ENCODE results near the gene RBM7. TPM values are rescaled to one million over a fixed set of nuclear protein-coding genes. Genes with fewer than 3 reads are reported as not detected.

RBM7 gene
- total RNA-seq, 2 experiments from 2014 or later = 21.3 to 26.3 TPM

DNA sequence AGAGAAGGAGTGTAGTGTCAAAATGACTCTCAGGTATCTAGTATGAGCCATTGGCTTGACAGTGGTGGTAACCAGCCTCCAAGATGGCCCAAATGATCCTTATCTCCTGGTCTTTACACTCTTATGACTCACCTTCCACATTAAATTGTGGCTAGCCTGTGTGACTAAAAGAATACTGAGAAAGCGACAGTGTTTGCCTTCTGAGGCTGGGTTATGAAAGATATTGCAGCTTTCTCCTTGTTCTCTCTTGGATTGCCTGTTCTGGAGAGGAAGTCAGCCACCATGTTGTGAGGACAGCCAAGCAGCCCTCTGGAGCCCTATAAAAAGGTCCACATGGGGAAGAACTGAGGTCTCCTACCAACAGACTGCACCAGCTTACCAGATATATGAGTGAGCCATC is 16.0 kb upstream of the RBM7 start:
- Histone ChIP-seq H3K4me3 (ENCODE audit: low read depth, low read length, poor library complexity, severe bottlenecking) (no peak overlapping the region), H3K9me3 (ENCODE audit: low read length) (no peaks in the 10 kb centered on the region), H3K79me2 (ENCODE audit: insufficient read depth, low read depth, low read length) (no peaks in the 10 kb centered on the region), H3K4me1 (ENCODE audit: insufficient read depth, low read length, poor library complexity, severe bottlenecking) (no peaks in the 10 kb centered on the region), H3K4me2 (ENCODE audit: low read length) (no peak overlapping the region), H3K9me2 (ENCODE audit: insufficient read depth, low read length) (no peaks in the 10 kb centered on the region), H3K36me3 (ENCODE audit: insufficient read depth, low read length) (no peaks in the 10 kb centered on the region), H4K20me1 (ENCODE audit: insufficient read depth, low read length) (no peaks in the 10 kb centered on the region), H3K27ac (ENCODE audit: low read depth, low read length, poor library complexity, severe bottlenecking) (no peak overlapping the region), H2AFZ (ENCODE audit: low read length) (no peak overlapping the region)
- CTCF ChIA-PET (ENCODE audit: unreplicated experiment) = no interaction called here
- no peak for DNase-seq (ENCODE audit: low spot score)
- intact Hi-C loops (cut with micrococcal nuclease; ENCODE audit: unreplicated experiment) = no loop called here
- no peak for TF ChIP-seq EZH2phosphoT487 (IDR thresholded peaks at IDR 0.05; ENCODE audit: borderline replicate concordance, low read depth, low read length)
- TF ChIP-seq, protein P1, sequence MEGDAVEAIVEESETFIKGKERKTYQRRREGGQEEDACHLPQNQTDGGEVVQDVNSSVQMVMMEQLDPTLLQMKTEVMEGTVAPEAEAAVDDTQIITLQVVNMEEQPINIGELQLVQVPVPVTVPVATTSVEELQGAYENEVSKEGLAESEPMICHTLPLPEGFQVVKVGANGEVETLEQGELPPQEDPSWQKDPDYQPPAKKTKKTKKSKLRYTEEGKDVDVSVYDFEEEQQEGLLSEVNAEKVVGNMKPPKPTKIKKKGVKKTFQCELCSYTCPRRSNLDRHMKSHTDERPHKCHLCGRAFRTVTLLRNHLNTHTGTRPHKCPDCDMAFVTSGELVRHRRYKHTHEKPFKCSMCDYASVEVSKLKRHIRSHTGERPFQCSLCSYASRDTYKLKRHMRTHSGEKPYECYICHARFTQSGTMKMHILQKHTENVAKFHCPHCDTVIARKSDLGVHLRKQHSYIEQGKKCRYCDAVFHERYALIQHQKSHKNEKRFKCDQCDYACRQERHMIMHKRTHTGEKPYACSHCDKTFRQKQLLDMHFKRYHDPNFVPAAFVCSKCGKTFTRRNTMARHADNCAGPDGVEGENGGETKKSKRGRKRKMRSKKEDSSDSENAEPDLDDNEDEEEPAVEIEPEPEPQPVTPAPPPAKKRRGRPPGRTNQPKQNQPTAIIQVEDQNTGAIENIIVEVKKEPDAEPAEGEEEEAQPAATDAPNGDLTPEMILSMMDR (conservative IDR thresholded peaks at IDR 0.05; ENCODE audit: low read length) = no peak
- BruUV-seq (replicated peaks) = no TSS peak
- POLR2A ChIA-PET = no interaction called here

DNA sequence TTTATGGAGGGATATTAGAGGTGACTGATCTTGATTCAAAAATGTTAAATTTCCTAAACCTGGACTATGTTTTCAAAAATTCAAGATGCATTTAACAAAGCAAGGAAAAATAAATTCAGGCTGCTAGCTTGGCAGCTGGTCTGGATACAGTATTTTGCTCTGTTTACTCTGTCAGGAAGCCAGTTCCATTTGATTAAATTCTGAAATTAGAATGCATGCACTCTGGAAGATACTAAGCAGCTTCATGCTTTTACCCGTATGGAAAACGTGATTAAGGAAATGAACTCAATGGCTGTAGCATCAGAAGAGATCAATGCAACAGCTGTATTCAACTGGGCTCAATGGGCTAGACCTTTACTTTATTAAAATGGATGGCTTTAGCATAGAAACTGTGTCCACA is 14.3 kb upstream of the RBM7 start:
- BruUV-seq (replicated peaks) = no TSS peak
- POLR2A ChIA-PET = interaction anchor here (0.6 kb wide), 1 partner anchor 1150 kb away, joined by 5 read pairs; no protein-coding TSS in a partner anchor
- no peaks in the 10 kb centered on the region for H3K36me3 ChIP-seq (ENCODE audit: insufficient read depth, low read length)

DNA sequence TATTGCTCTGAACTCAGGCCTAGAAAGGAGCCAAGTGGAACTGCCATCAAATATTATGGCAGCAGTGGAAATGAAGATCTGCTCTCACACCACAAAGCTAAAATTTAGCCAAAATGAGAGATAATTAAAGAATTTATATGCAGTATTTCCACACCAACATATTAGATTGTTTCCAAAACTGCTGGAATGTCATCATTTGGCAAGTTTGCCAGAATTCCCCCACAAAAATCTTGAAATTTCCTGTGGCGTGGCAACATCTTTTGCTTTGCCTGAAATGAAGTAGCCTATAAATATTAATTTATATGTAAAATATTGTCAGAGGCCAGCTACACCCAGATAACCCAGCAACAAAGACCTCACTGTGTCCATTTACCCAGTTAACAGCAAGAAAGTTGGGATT is 13.9 kb upstream of the RBM7 start:
- H3K4me2 ChIP-seq (ENCODE audit: low read length) = no peak overlapping the region
- CTCF ChIA-PET (ENCODE audit: unreplicated experiment) = interaction anchor here (0.5 kb wide), 1 partner anchor 9 kb away, joined by 3 read pairs; no protein-coding TSS in a partner anchor
- H3K4me1 ChIP-seq (ENCODE audit: insufficient read depth, low read length, poor library complexity, severe bottlenecking) = no peaks in the 10 kb centered on the region
- no peaks in the 10 kb centered on the region for H3K9me2 ChIP-seq (ENCODE audit: insufficient read depth, low read length)
- H3K36me3 ChIP-seq (ENCODE audit: insufficient read depth, low read length) = no peaks in the 10 kb centered on the region
- no TSS peak for BruUV-seq (replicated peaks)
- H3K79me2 ChIP-seq (ENCODE audit: insufficient read depth, low read depth, low read length) = no peaks in the 10 kb centered on the region
- no peak overlapping the region for H2AFZ ChIP-seq (ENCODE audit: low read length)
- no peak overlapping the region for H3K27ac ChIP-seq (ENCODE audit: low read depth, low read length, poor library complexity, severe bottlenecking)
- TF ChIP-seq, protein P1 (conservative IDR thresholded peaks at IDR 0.05; ENCODE audit: low read length) = no peak
- no peak for TF ChIP-seq EZH2phosphoT487 (IDR thresholded peaks at IDR 0.05; ENCODE audit: borderline replicate concordance, low read depth, low read length)
- no peak overlapping the region for H3K4me3 ChIP-seq (ENCODE audit: low read depth, low read length, poor library complexity, severe bottlenecking)
- no peak for DNase-seq (ENCODE audit: low spot score)
- POLR2A ChIA-PET = interaction anchor here (0.6 to 1.0 kb wide), 2 partner anchors 16 to 1149 kb away, joined by 3 to 5 read pairs; no protein-coding TSS in a partner anchor
- no peaks in the 10 kb centered on the region for H3K9me3 ChIP-seq (ENCODE audit: low read length)
- H4K20me1 ChIP-seq (ENCODE audit: insufficient read depth, low read length) = no peaks in the 10 kb centered on the region
- intact Hi-C loops (cut with micrococcal nuclease; ENCODE audit: unreplicated experiment) = no loop called here

More for the DNA sequence above, 14.3 kb upstream of the RBM7 start:
- H3K9me2 ChIP-seq (ENCODE audit: insufficient read depth, low read length) = no peaks in the 10 kb centered on the region
- no peak overlapping the region for H3K4me2 ChIP-seq (ENCODE audit: low read length)
- TF ChIP-seq, protein P1 (conservative IDR thresholded peaks at IDR 0.05; ENCODE audit: low read length) = no peak
- no peak for TF ChIP-seq EZH2phosphoT487 (IDR thresholded peaks at IDR 0.05; ENCODE audit: borderline replicate concordance, low read depth, low read length)
- no peak for DNase-seq (ENCODE audit: low spot score)
- CTCF ChIA-PET (ENCODE audit: unreplicated experiment) = no interaction called here
- H3K4me1 ChIP-seq (ENCODE audit: insufficient read depth, low read length, poor library complexity, severe bottlenecking) = no peaks in the 10 kb centered on the region
- H3K4me3 ChIP-seq (ENCODE audit: low read depth, low read length, poor library complexity, severe bottlenecking) = no peak overlapping the region
- no peaks in the 10 kb centered on the region for H4K20me1 ChIP-seq (ENCODE audit: insufficient read depth, low read length)
- H3K27ac ChIP-seq (ENCODE audit: low read depth, low read length, poor library complexity, severe bottlenecking) = no peak overlapping the region
- H2AFZ ChIP-seq (ENCODE audit: low read length) = no peak overlapping the region
- H3K79me2 ChIP-seq (ENCODE audit: insufficient read depth, low read depth, low read length) = no peaks in the 10 kb centered on the region
- intact Hi-C loops (cut with micrococcal nuclease; ENCODE audit: unreplicated experiment) = no loop called here
- H3K9me3 ChIP-seq (ENCODE audit: low read length) = no peaks in the 10 kb centered on the region

Data from OCI-LY7 (cell line).